Measurements from ENCODE around the gene CES2.
"Not testable (repeated sequence)": the region's sequence is repeated elsewhere in the genome, so short reads cannot be mapped to it uniquely, and the experiment has no call there.

Gene CES2

GRCh38 chr16:66973716-66974115, 38.4 kb downstream of the CES2 start:
- H3K4me3 ChIP-seq (ENCODE audit: low read length), result no peak overlapping the region
- no peak for TF ChIP-seq CTCF (IDR thresholded peaks at IDR 0.05; ENCODE audit: insufficient read depth, low read depth, low read length, missing control alignments)
- no peak for DNase-seq (ENCODE audit: low read depth)

GRCh38 chr16:66974156-66974931, 39.0 kb downstream of the CES2 start:
- not testable (repeated sequence) for DNase-seq (ENCODE audit: low read depth); H3K4me3 ChIP-seq (ENCODE audit: low read length)

GRCh38 chr16:66974932-66975246, 39.6 kb downstream of the CES2 start:
- not testable (repeated sequence) for H3K4me3 ChIP-seq (ENCODE audit: low read length); DNase-seq (ENCODE audit: low read depth)

- no peak for TF ChIP-seq CTCF (IDR thresholded peaks at IDR 0.05; ENCODE audit: insufficient read depth, low read depth, low read length, missing control alignments)
- DNase-seq (ENCODE audit: low read depth), result no peak
- H3K4me3 ChIP-seq (ENCODE audit: low read length), result no peak overlapping the region
Observed at GRCh38 chr16:66975302-66975893, 40.1 kb downstream of the CES2 start.

- DNase-seq (ENCODE audit: low read depth), result no peak
- no peak for TF ChIP-seq CTCF (IDR thresholded peaks at IDR 0.05; ENCODE audit: insufficient read depth, low read depth, low read length, missing control alignments)
- H3K4me3 ChIP-seq (ENCODE audit: low read length), result no peak overlapping the region
Observed at GRCh38 chr16:66976746-66977145, 41.4 kb downstream of the CES2 start.

GRCh38 chr16:66977341-66978113, 42.2 kb downstream of the CES2 start:
- TF ChIP-seq CTCF (IDR thresholded peaks at IDR 0.05; ENCODE audit: insufficient read depth, low read depth, low read length, missing control alignments), result peak; percentile 92
- DNase-seq (ENCODE audit: low read depth), result peak; percentile 85
- H3K4me3 ChIP-seq (ENCODE audit: low read length), result no peak overlapping the region

- no peak for TF ChIP-seq CTCF (IDR thresholded peaks at IDR 0.05; ENCODE audit: insufficient read depth, low read depth, low read length, missing control alignments)
- peak; percentile 39 for DNase-seq (ENCODE audit: low read depth)
- H3K4me3 ChIP-seq (ENCODE audit: low read length), result no peak overlapping the region
Observed at GRCh38 chr16:66979011-66979717, 43.8 kb downstream of the CES2 start.
